Measurements from ENCODE around the gene EPHA2.

The EPHA2 gene

DNA sequence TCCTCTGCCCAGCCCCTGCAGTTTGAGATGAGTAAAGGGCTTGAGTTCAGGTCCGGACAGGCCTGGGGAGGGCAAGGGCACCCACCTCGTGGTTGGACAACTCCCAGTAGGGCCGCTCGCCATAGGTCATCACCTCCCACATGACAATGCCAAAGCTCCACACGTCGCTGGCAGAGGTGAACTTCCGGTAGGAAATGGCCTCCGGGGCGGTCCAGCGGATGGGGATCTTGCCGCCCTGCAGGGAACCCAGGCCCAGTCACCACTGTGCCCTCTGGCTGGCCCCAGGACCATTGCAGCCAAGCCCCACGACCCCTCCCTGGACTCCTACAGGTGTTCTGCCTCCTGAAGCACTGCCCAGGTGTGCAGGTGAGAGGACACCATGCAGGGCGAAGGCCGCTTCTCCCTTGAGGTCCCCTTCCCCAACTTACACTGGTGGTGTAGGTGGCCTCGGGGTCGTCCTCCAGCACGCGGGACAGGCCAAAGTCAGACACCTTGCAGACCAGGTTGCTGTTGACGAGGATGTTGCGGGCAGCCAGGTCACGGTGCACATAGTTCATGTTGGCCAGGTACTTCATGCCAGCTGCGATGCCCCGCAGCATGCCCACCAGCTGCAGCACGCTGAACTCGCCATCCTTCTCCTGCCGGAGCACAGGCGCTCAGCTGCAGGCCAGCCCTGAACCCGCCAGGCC, 24.1 kb downstream of the EPHA2 start:
- H2AFZ ChIP-seq (ENCODE audit: low read depth, low read length, severe bottlenecking), result no peak overlapping the region
- no peaks in the 10 kb centered on the region for H3F3A ChIP-seq (ENCODE audit: insufficient read depth)
- no peaks in the 10 kb centered on the region for H3K9me2 ChIP-seq (replicated peaks; ENCODE audit: insufficient read depth, low read length)
- no peak overlapping the region for H3K27ac ChIP-seq (ENCODE audit: low read depth, low read length)
- no peak for TF ChIP-seq EZH2phosphoT487 (conservative IDR thresholded peaks at IDR 0.05; ENCODE audit: low read length)
- H3K79me2 ChIP-seq (ENCODE audit: insufficient read depth, low read length), result no peaks in the 10 kb centered on the region
- H3K9ac ChIP-seq (ENCODE audit: low read length), result no peak overlapping the region
- H3K4me2 ChIP-seq (ENCODE audit: low read depth, low read length, poor library complexity, severe bottlenecking), result no peak overlapping the region
- H4K20me1 ChIP-seq (ENCODE audit: low read depth, low read length), result no peaks in the 10 kb centered on the region
- no peak overlapping the region for H3K4me3 ChIP-seq (ENCODE audit: insufficient read depth, low read length, poor library complexity, severe bottlenecking)
- H3K9me3 ChIP-seq (ENCODE audit: insufficient read depth, low read length), result no peaks in the 10 kb centered on the region
- no peaks in the 10 kb centered on the region for H3K36me3 ChIP-seq (ENCODE audit: low read length)
- no peaks in the 10 kb centered on the region for H3K27me3 ChIP-seq (ENCODE audit: low read length)

DNA sequence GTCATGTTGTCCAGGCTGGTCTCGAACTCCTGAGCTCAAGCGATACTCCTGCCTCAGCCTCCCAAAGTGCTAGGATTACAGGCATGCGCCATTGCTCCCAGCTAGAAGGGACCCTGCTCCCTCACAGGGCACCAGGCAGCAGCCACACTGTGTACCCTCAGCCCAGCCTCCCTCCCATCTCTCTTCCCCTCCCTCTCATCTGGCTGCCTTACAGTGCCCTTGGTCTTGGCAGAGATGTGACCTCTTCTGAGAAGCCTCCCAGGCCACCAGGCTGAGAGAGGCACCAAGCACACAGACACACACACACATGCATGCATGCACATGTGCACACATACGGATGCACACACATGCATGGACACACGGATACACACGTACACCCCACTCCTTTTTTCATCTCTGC, 25.0 kb downstream of the EPHA2 start:
- Histone ChIP-seq H3K4me2 (ENCODE audit: low read depth, low read length, poor library complexity, severe bottlenecking) (no peak overlapping the region), H3K9ac (ENCODE audit: low read length) (no peak overlapping the region), H3K36me3 (ENCODE audit: low read length) (no peaks in the 10 kb centered on the region), H4K20me1 (ENCODE audit: low read depth, low read length) (no peaks in the 10 kb centered on the region), H3K4me3 (ENCODE audit: insufficient read depth, low read length, poor library complexity, severe bottlenecking) (no peak overlapping the region), H3K9me2 (replicated peaks; ENCODE audit: insufficient read depth, low read length) (no peaks in the 10 kb centered on the region), H3F3A (ENCODE audit: insufficient read depth) (no peaks in the 10 kb centered on the region), H3K27me3 (ENCODE audit: low read length) (no peaks in the 10 kb centered on the region), H3K79me2 (ENCODE audit: insufficient read depth, low read length) (no peaks in the 10 kb centered on the region), H3K27ac (ENCODE audit: low read depth, low read length) (no peak overlapping the region), H2AFZ (ENCODE audit: low read depth, low read length, severe bottlenecking) (no peak overlapping the region), H3K9me3 (ENCODE audit: insufficient read depth, low read length) (no peaks in the 10 kb centered on the region)
- TF ChIP-seq, protein P1, sequence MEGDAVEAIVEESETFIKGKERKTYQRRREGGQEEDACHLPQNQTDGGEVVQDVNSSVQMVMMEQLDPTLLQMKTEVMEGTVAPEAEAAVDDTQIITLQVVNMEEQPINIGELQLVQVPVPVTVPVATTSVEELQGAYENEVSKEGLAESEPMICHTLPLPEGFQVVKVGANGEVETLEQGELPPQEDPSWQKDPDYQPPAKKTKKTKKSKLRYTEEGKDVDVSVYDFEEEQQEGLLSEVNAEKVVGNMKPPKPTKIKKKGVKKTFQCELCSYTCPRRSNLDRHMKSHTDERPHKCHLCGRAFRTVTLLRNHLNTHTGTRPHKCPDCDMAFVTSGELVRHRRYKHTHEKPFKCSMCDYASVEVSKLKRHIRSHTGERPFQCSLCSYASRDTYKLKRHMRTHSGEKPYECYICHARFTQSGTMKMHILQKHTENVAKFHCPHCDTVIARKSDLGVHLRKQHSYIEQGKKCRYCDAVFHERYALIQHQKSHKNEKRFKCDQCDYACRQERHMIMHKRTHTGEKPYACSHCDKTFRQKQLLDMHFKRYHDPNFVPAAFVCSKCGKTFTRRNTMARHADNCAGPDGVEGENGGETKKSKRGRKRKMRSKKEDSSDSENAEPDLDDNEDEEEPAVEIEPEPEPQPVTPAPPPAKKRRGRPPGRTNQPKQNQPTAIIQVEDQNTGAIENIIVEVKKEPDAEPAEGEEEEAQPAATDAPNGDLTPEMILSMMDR (IDR thresholded peaks at IDR 0.05; ENCODE audit: insufficient read depth, low read length, poor library complexity, severe bottlenecking), result no peak
- no peak for TF ChIP-seq EZH2phosphoT487 (conservative IDR thresholded peaks at IDR 0.05; ENCODE audit: low read length)

DNA sequence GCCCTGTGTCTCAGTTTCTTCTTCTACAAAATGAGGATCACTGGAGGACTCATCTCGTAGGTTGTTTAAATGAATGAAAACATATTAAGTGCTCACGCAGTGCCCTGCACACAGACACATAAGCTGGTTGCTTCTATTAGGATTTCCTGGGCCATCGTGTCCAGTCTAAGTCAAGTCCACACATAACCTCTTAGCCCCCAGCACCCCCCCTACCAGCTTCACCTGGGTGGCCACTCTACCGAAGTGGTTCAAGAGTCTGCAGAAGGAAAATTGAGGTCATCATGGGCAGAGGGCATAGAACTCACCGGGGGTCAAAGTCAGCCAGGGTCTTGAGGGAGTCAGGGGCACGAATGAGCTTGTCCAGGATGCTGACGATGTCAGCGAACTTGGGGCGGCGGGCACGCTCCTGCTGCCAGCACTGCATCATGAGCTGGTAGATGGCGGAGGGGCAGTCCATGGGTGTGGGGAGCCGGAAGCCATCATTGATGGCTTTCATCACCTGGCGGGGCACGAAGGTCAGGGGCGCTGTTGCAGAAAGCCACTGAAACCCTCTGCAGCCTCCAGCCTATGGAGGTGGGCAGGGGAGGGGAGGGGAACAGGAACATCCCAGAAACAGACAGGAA, 25.8 kb downstream of the EPHA2 start:
- H3K79me2 ChIP-seq (ENCODE audit: insufficient read depth, low read length), result no peaks in the 10 kb centered on the region
- TF ChIP-seq, protein P1 (IDR thresholded peaks at IDR 0.05; ENCODE audit: insufficient read depth, low read length, poor library complexity, severe bottlenecking), result no peak
- TF ChIP-seq EZH2phosphoT487 (conservative IDR thresholded peaks at IDR 0.05; ENCODE audit: low read length), result no peak
- H3K4me3 ChIP-seq (ENCODE audit: insufficient read depth, low read length, poor library complexity, severe bottlenecking), result no peak overlapping the region
- H3F3A ChIP-seq (ENCODE audit: insufficient read depth), result no peaks in the 10 kb centered on the region
- no peak overlapping the region for H3K9ac ChIP-seq (ENCODE audit: low read length)
- no peaks in the 10 kb centered on the region for H3K9me3 ChIP-seq (ENCODE audit: insufficient read depth, low read length)
- no peaks in the 10 kb centered on the region for H4K20me1 ChIP-seq (ENCODE audit: low read depth, low read length)
- no peak overlapping the region for H2AFZ ChIP-seq (ENCODE audit: low read depth, low read length, severe bottlenecking)
- no peak overlapping the region for H3K27ac ChIP-seq (ENCODE audit: low read depth, low read length)
- H3K36me3 ChIP-seq (ENCODE audit: low read length), result no peaks in the 10 kb centered on the region
- H3K9me2 ChIP-seq (replicated peaks; ENCODE audit: insufficient read depth, low read length), result no peaks in the 10 kb centered on the region
- H3K27me3 ChIP-seq (ENCODE audit: low read length), result no peaks in the 10 kb centered on the region
- no peak overlapping the region for H3K4me2 ChIP-seq (ENCODE audit: low read depth, low read length, poor library complexity, severe bottlenecking)

DNA sequence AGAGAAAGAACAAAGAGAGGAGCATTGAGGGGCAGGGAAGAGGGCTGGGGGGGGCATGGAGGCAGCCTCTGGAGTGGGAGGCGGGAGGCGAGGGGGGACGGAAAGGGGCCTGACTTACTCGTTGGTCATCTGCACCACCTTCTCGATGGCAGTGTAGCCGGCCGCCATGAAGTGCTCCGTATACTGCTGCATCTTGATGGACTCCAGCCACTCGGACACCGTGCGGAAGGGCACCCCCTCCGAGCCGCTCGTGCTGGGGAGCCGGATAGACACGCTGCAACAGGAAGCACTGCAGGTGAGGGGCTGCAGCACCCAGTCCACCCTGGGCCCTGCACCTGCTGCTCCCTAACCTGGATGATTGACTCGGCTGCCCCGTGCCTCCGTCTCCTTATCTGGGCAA, 26.6 kb downstream of the EPHA2 start:
- Histone ChIP-seq H3K9ac (ENCODE audit: low read length) (no peak overlapping the region), H3K36me3 (ENCODE audit: low read length) (no peaks in the 10 kb centered on the region), H3K27ac (ENCODE audit: low read depth, low read length) (no peak overlapping the region), H3F3A (ENCODE audit: insufficient read depth) (no peaks in the 10 kb centered on the region), H3K4me3 (ENCODE audit: insufficient read depth, low read length, poor library complexity, severe bottlenecking) (no peak overlapping the region), H3K4me2 (ENCODE audit: low read depth, low read length, poor library complexity, severe bottlenecking) (no peak overlapping the region), H3K9me2 (replicated peaks; ENCODE audit: insufficient read depth, low read length) (no peaks in the 10 kb centered on the region), H3K9me3 (ENCODE audit: insufficient read depth, low read length) (no peaks in the 10 kb centered on the region), H3K27me3 (ENCODE audit: low read length) (no peaks in the 10 kb centered on the region), H4K20me1 (ENCODE audit: low read depth, low read length) (no peaks in the 10 kb centered on the region), H2AFZ (ENCODE audit: low read depth, low read length, severe bottlenecking) (no peak overlapping the region), H3K79me2 (ENCODE audit: insufficient read depth, low read length) (no peaks in the 10 kb centered on the region)
- TF ChIP-seq, protein P1 (IDR thresholded peaks at IDR 0.05; ENCODE audit: insufficient read depth, low read length, poor library complexity, severe bottlenecking), result no peak
- no peak for TF ChIP-seq EZH2phosphoT487 (conservative IDR thresholded peaks at IDR 0.05; ENCODE audit: low read length)
